Left lung (tissue), 14 donors: ENCODE measurements around the gene DKK1. TPM values are rescaled to one million over a fixed set of nuclear protein-coding genes. Genes with fewer than 3 reads are reported as not detected.

ENCODE experiments used
- ATAC-seq: fragments of 200-7000 bp; cut with Tn5 transposase; one replicate; pipeline ENCODE4 v1.9.1; 2020; ENCODE audit warnings: moderate library complexity
- DNase-seq, 4 donors: peaks; one replicate each; pipeline ENCODE4 v3.0.0-alpha.2; 2013 to 2020
- H3K27ac ChIP-seq, 2 donors: fragments of 200-600 bp; sonication (generic) in 1 of 2; one replicate each; pipeline versions ENCODE4 v1.5.0 to v1.8.0; 2020 to 2021
- H3K27me3 ChIP-seq, 2 donors: fragments of 200-600 bp; sonication (generic) in 1 of 2; one replicate each; pipeline versions ENCODE4 v1.5.0 to v1.8.0; 2020 to 2021
- H3K36me3 ChIP-seq, 2 donors: fragments of 200-600 bp; sonication (generic) in 1 of 2; one replicate each; pipeline versions ENCODE4 v1.5.0 to v1.8.0; 2020 to 2021
- H3K4me1 ChIP-seq, 2 donors: fragments of 200-600 bp; one replicate each; pipeline ENCODE4 v1.8.0; 2021
- H3K4me3 ChIP-seq, 2 donors: fragments of 200-600 bp; sonication (generic) in 1 of 2; one replicate each; pipeline versions ENCODE4 v1.5.0 to v1.8.0; 2020 to 2021; ENCODE audit warnings: mild to moderate bottlenecking in 1 of 2
- H3K9me3 ChIP-seq, 2 donors: fragments of 200-600 bp; sonication (generic) in 1 of 2; one replicate each; pipeline versions ENCODE4 v1.5.0 to v1.8.0; 2020 to 2021
- CTCF ChIP-seq, 2 donors: fragments of 200-600 bp; sonication (generic) in 1 of 2; IDR thresholded peaks; one replicate each; pipeline versions ENCODE4 v1.5.0 to v1.8.0; 2021; ENCODE audit warnings: antibody characterized with exemption in 2 of 2
- intact Hi-C, 2 donors: fragments of 100-400 bp; cut with DNase I; formaldehyde crosslinking; loops; one replicate each; pipeline versions ENCODE4 v1.11.2 to v1.14.2; 2022
- long read RNA-seq, 12 donors: library from polyadenylated mRNA in 2 of 12; unstranded in 2 of 12; transcript quantifications; one replicate each; pipeline ENCODE4 v2.0.0 and lab custom pipeline, GENCODE V29; 2019 to 2026
- polyA plus RNA-seq, 6 donors: library from polyadenylated mRNA; unstranded; fragments of 120-200 nt; gene quantifications; one replicate each; pipeline ENCODE4 v1.2.1, GENCODE V29; 2013; ENCODE audit not compliant: insufficient read length in 6 of 6
- total RNA-seq, 2 donors: library from RNA; stranded (reverse); fragmentation: NEBNext Ultra II Directional; extraction: Animal tissue kit (Norgen Biotek cat#: 25700); gene quantifications; one replicate each; pipeline ENCODE4 v1.2.1, GENCODE V29; 2021
- donor health status: DM: no; HTN: yes; CAD: no.
- donor health status: DM: no; HTN: no; CAD: no.

Gene DKK1, protein sequence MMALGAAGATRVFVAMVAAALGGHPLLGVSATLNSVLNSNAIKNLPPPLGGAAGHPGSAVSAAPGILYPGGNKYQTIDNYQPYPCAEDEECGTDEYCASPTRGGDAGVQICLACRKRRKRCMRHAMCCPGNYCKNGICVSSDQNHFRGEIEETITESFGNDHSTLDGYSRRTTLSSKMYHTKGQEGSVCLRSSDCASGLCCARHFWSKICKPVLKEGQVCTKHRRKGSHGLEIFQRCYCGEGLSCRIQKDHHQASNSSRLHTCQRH
- total RNA-seq (10 to 100 TPM; 10.5 to 36.0 TPM), polyA plus RNA-seq (1 to 10 TPM; 2.7 to 5.2 (median 3.6) TPM)
- long read RNA-seq, donor 1, partial matches to known transcripts = 0 of 3 reads
- long read RNA-seq, donor 1, other reads (novel, unspliced or antisense) = 0 of 3 reads
- long read RNA-seq, donor 2 = 0 reads
- long read RNA-seq, donor 3, transcript DKK1-201 (4 exons, 1,790 nt) = major isoform, 5 of 5 reads
- long read RNA-seq, donor 3, partial matches to known transcripts = 0 of 5 reads
- long read RNA-seq, donor 3, other reads (novel, unspliced or antisense) = 0 of 5 reads
- long read RNA-seq, donor 4, partial matches to known transcripts = 0 of 4 reads
- long read RNA-seq, donor 4, other reads (novel, unspliced or antisense) = 0 of 4 reads
- long read RNA-seq, donor 5, partial matches to known transcripts = 0 of 1 reads
- long read RNA-seq, donor 5, other reads (novel, unspliced or antisense) = 0 of 1 reads
- long read RNA-seq, donor 6, partial matches to known transcripts = 0 of 2 reads
- long read RNA-seq, donor 6, other reads (novel, unspliced or antisense) = 0 of 2 reads
- long read RNA-seq, donor 7 = 0 reads
- long read RNA-seq, donor 8, partial matches to known transcripts = 0 of 2 reads
- long read RNA-seq, donor 8, other reads (novel, unspliced or antisense) = 0 of 2 reads
- long read RNA-seq, donor 9, partial matches to known transcripts = 0 of 1 reads
- long read RNA-seq, donor 9, other reads (novel, unspliced or antisense) = 0 of 1 reads
- long read RNA-seq, donor 10, transcript DKK1-201 (4 exons, 1,790 nt) = major isoform, 16 of 17 reads
- long read RNA-seq, donor 10, partial matches to known transcripts = 1 of 17 reads
- long read RNA-seq, donor 10, other reads (novel, unspliced or antisense) = 0 of 17 reads
- long read RNA-seq, donor 11, partial matches to known transcripts = 0 of 2 reads
- long read RNA-seq, donor 11, other reads (novel, unspliced or antisense) = 0 of 2 reads
- long read RNA-seq, donor 12, partial matches to known transcripts = 0 of 1 reads
- long read RNA-seq, donor 12, other reads (novel, unspliced or antisense) = 0 of 1 reads

GRCh38 chr10:52313933-52314821, at the start of gene DKK1:
Gene DKK1, plus strand, starts transcription at chr10:52314281. Its CDS starts 154 bp downstream, at chr10:52314435.
- peak; percentile 55 to 57 for TF ChIP-seq CTCF (IDR thresholded peaks at IDR 0.05)
- ATAC-seq (peak; percentile 95), DNase-seq (peak; percentile 53 to 87 (median 62))
- Histone ChIP-seq H3K27me3 (peaks cover 16 to 65% of the 10 kb centered on the region in 2 donors), H3K27ac (no peak within 1 kb of the TSS), H3K4me3 (peak within 1 kb of the TSS; percentile 41 to 42), H3K9me3 (no peaks in the 10 kb centered on the region), H3K4me1 (peaks cover 9% of the 10 kb centered on the region in 2 donors), H3K36me3 (no peaks in the 10 kb centered on the region)
- intact Hi-C loops = loop anchor here in 1 of 2 donors (5.0 kb wide), 1 partner anchor 173 kb away; no protein-coding TSS in a partner anchor

DNA sequence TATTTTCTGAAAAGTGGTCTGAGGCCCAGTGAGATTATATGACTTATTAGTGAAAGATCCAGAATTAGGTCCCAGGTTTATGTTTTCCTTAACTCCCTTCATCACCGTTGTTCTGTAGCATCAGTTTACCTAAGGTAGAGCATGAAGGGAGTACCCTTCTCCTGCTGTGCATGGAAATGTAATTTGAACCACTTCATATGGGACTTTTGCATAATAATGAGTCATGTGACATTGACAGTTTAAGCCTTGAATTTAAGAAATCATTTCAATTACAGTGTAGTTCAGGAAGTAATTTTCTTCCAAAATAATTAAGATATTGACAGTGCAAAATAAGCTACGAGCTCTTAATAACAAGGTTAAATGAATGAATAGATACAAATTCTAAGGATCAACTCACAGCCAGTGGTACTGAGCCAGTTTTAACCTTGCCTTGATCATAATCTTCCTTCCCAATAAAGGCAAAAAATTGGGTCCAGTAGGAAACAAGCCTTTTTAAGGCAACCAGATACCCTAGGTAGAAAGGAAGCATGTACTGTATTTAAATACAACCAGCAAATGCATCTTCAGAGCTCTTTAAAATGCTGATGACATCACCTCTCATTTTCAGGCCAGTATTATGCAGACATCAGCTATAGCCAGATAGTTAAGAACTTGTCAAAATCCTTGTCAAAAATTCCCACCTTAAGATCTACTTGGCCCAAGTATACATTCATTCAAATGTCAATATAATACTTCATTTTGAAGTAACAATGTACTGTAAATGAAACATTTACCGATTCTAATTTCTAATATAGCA, 48.8 kb upstream of the DKK1 start:
- intact Hi-C loops = no loop called here
- TF ChIP-seq CTCF (IDR thresholded peaks at IDR 0.05) = no peak

GRCh38 chr10:52266858-52267257, 47.2 kb upstream of the DKK1 start:
- intact Hi-C loops = no loop called here
- no peak for ATAC-seq
- no peak for TF ChIP-seq CTCF (IDR thresholded peaks at IDR 0.05)
- no peak for DNase-seq
- no peak overlapping the region for H3K4me3 ChIP-seq
- no peaks in the 10 kb centered on the region for H3K4me1 ChIP-seq
- no peaks in the 10 kb centered on the region for H3K9me3 ChIP-seq
- no peaks in the 10 kb centered on the region for H3K27me3 ChIP-seq
- no peak overlapping the region for H3K27ac ChIP-seq
- no peaks in the 10 kb centered on the region for H3K36me3 ChIP-seq

More for the DNA sequence above, 48.8 kb upstream of the DKK1 start:
- no peak overlapping the region for H3K27ac ChIP-seq
- no peaks in the 10 kb centered on the region for H3K36me3 ChIP-seq
- H3K27me3 ChIP-seq = no peaks in the 10 kb centered on the region
- ATAC-seq (no peak), DNase-seq (no peak)
- H3K9me3 ChIP-seq = no peaks in the 10 kb centered on the region
- no peaks in the 10 kb centered on the region for H3K4me1 ChIP-seq
- no peak overlapping the region for H3K4me3 ChIP-seq

GRCh38 chr10:52268790-52269189, 45.3 kb upstream of the DKK1 start:
- Histone ChIP-seq H3K9me3 (no peaks in the 10 kb centered on the region), H3K4me3 (no peak overlapping the region), H3K4me1 (no peaks in the 10 kb centered on the region), H3K27me3 (no peaks in the 10 kb centered on the region), H3K36me3 (no peaks in the 10 kb centered on the region), H3K27ac (no peak overlapping the region)
- DNase-seq = no peak
- intact Hi-C loops = no loop called here
- no peak for ATAC-seq
- TF ChIP-seq CTCF (IDR thresholded peaks at IDR 0.05) = no peak
